Heart left ventricle (tissue), 16 donors: ENCODE data around the gene FBXO36. TPM values are rescaled to one million over a fixed set of nuclear protein-coding genes. Genes with fewer than 3 reads are reported as not detected.

Experiments used
- ATAC-seq, 4 donors: fragments of 200-7000 bp; cut with Tn5 transposase; one replicate each; pipeline ENCODE4 v1.9.1; 2020 to 2022; ENCODE audit warnings: moderate library complexity in 4 of 4, mild to moderate bottlenecking in 3 of 4, moderate number of reproducible peaks in 1 of 4
- DNase-seq, 5 donors: peaks; one replicate each; pipeline ENCODE4 v3.0.0-alpha.2; 2020
- H3K27ac ChIP-seq, 12 donors: fragments of 200-600 bp; sonication (generic) in 4 of 12; one replicate each; pipeline versions ENCODE4 v1.5.0 to v1.8.0; 2016 to 2022; ENCODE audit warnings: mild to moderate bottlenecking in 2 of 12
- H3K27me3 ChIP-seq, 9 donors: fragments of 200-600 bp; sonication (generic) in 2 of 9; one replicate each; pipeline versions ENCODE4 v1.5.1 to v1.8.0; 2016 to 2022; ENCODE audit warnings: mild to moderate bottlenecking in 3 of 9
- H3K36me3 ChIP-seq, 9 donors: fragments of 200-600 bp; sonication (generic) in 2 of 9; one replicate each; pipeline versions ENCODE4 v1.5.0 to v1.8.0; 2018 to 2022; ENCODE audit warnings: mild to moderate bottlenecking in 2 of 9
- H3K4me1 ChIP-seq, 12 donors: fragments of 200-600 bp; sonication (generic) in 4 of 12; one replicate each; pipeline versions ENCODE4 v1.5.0 to v1.8.0; 2016 to 2022; ENCODE audit warnings: mild to moderate bottlenecking in 3 of 12
- H3K4me3 ChIP-seq, 12 donors: fragments of 200-600 bp; sonication (generic) in 4 of 12; one replicate each; pipeline versions ENCODE4 v1.5.0 to v1.8.0; 2017 to 2022; ENCODE audit warnings: mild to moderate bottlenecking in 9 of 12, moderate library complexity in 4 of 12
- H3K9me3 ChIP-seq, 12 donors: fragments of 200-600 bp; sonication (generic) in 4 of 12; one replicate each; pipeline versions ENCODE4 v1.5.0 to v1.8.0; 2016 to 2022; ENCODE audit warnings: mild to moderate bottlenecking in 1 of 12
- POLR2A ChIP-seq, 2 donors: fragments of 450-650 bp; IDR thresholded peaks; one replicate each; pipeline ENCODE4 v1.6.1; 2017; ENCODE audit warnings: antibody characterized with exemption in 2 of 2, mild to moderate bottlenecking in 2 of 2, moderate library complexity in 2 of 2
- WGBS, 4 donors: extraction: QIAGEN DNeasy Blood & Tissue Kit in 2 of 4; methylation state at CpG; one replicate each; pipeline versions ENCODE4 v1.1.5 to v1.1.7; 2013 to 2018; 5-methylcytosine and 5-hydroxymethylcytosine counted together
- intact Hi-C, 10 donors: fragments of 100-400 bp; cut with DNase I; formaldehyde crosslinking; loops; one replicate each; pipeline versions ENCODE4 v1.11.1 to v1.14.2; 2022
- polyA plus RNA-seq, 2 donors: library from polyadenylated mRNA; stranded (reverse); fragments of 200-250 nt; gene quantifications; one replicate each; pipeline ENCODE4 v1.2.3, GENCODE V29; 2013
- total RNA-seq, 9 donors: library from RNA; depleted of rRNA in 2 of 9; stranded (reverse); fragments of >200 nt in 2 of 9; fragmentation: NEBNext Ultra II Directional in 3 of 9; extraction: Animal tissue kit (Norgen Biotek cat#: 25700) in 3 of 9; gene quantifications; one replicate each; pipeline versions ENCODE4 v1.1.0 to v1.2.4, GENCODE V29; 2016 to 2023
- TF ChIP-seq, protein P1 (sequence below), 12 donors: fragments of 200-600 bp; sonication (generic) in 4 of 12; IDR thresholded peaks; one replicate each; pipeline versions ENCODE4 v1.5.0 to v1.8.0; 2018 to 2022; ENCODE audit warnings: antibody characterized with exemption in 12 of 12, mild to moderate bottlenecking in 5 of 12
- donor health status: ischemic (EF 13 %, LVEDD 7.1; RV severe dilation, severe dysfunction).
- donor health status: healthy with polysubstance abuse.
- donor health status: DM: no; HTN: yes; CAD: no.
- donor health status: DM: no; HTN: no; CAD: no.
- donor health status: ischemic (EF 25% LVEDD 6.9; RV normal size, moderate dysfunction).
- donor health status: ischemic (EF 25% LVEDD 5.7; RV mildly dilated, moderate dysfunction).
- donor health status: healthy.
- donor health status: DM: yes; HTN: yes; CAD: no.
- donor health status: ischemic (EF 35%, LVEDD 5.7; RV mildly dilated, moderate dysfunction).
- donor health status: nonischemic (EF 11% LVEDD 7.7; RV severe dilation, severe dysfunction).
- donor health status: DM: yes; HTN: yes; CAD: no.
- donor health status: PGD.
- donor health status: ischemic (EF 29% LVEDD 5.4; RV normal size, mild dysfunction).
- donor health status: nonischemic (EF 23%, LVEDD 6.1; RV moderate dilation, normal function).

Gene FBXO36
- total and polyA plus RNA-seq, 11 donors = 0.23 to 1.9 (median 1.1) TPM

DNA sequence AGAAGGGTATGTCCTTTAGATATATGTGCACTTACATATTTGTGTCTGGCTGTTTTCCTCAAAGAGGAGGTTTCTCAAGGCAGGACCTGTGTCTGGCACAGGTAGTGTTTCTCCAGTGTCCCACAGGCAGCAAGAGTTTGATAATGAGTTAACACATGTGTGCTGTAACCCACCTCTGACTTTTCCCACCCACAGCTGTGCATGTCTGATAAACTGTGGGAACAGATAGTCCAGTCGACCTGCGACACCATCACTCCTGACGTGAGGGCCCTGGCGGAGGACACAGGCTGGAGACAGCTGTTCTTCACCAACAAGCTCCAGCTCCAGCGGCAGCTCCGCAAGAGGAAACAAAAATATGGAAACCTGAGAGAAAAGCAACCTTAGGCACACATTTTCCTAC is 88.2 kb downstream of the FBXO36 start:
- WGBS, 4 donors = 77 to 87% (median 85%) methylated on average over 5 to 6 of the region's 6 CpGs
- H3K27me3 ChIP-seq = no peaks in the 10 kb centered on the region
- H3K4me1 ChIP-seq = peaks cover 0 to 9% (median 2%) of the 10 kb centered on the region in 12 donors
- DNase-seq = no peak
- H3K9me3 ChIP-seq = no peaks in the 10 kb centered on the region
- no peak for ATAC-seq
- no peak overlapping the region for H3K4me3 ChIP-seq
- intact Hi-C loops = no loop called here
- H3K36me3 ChIP-seq = no peaks in the 10 kb centered on the region
- TF ChIP-seq POLR2A (IDR thresholded peaks at IDR 0.05) = no peak
- TF ChIP-seq, protein P1, sequence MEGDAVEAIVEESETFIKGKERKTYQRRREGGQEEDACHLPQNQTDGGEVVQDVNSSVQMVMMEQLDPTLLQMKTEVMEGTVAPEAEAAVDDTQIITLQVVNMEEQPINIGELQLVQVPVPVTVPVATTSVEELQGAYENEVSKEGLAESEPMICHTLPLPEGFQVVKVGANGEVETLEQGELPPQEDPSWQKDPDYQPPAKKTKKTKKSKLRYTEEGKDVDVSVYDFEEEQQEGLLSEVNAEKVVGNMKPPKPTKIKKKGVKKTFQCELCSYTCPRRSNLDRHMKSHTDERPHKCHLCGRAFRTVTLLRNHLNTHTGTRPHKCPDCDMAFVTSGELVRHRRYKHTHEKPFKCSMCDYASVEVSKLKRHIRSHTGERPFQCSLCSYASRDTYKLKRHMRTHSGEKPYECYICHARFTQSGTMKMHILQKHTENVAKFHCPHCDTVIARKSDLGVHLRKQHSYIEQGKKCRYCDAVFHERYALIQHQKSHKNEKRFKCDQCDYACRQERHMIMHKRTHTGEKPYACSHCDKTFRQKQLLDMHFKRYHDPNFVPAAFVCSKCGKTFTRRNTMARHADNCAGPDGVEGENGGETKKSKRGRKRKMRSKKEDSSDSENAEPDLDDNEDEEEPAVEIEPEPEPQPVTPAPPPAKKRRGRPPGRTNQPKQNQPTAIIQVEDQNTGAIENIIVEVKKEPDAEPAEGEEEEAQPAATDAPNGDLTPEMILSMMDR (IDR thresholded peaks at IDR 0.05) = no peak
- H3K27ac ChIP-seq = no peak overlapping the region

DNA sequence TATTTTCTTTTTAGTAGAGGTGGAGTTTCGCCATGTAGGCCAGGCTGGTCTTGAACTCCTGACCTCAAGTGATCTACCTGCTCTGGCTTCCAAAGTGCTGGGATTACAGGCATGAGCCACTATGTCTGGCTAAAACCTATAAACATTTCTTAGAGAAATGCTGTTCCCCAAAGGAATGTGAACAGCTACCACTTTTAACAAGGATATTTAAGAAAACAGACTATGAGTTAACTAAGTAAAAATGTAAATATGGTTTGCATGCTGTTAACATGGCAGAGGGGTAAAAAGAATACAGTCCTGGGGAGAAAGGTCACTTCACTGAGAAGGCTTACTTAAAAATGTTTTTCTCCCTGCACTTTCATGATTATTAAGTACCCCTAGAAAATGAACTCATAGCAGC is 89.3 kb downstream of the FBXO36 start:
- no peak overlapping the region for H3K27ac ChIP-seq
- ATAC-seq (no peak), DNase-seq (no peak)
- no peaks in the 10 kb centered on the region for H3K36me3 ChIP-seq
- no peak overlapping the region for H3K4me3 ChIP-seq
- WGBS, 4 donors = 90 to 100% (median 97%) methylated on average over 1 of the region's 1 CpG
- TF ChIP-seq, protein P1 (IDR thresholded peaks at IDR 0.05) = no peak
- no peak for TF ChIP-seq POLR2A (IDR thresholded peaks at IDR 0.05)
- H3K27me3 ChIP-seq = no peaks in the 10 kb centered on the region
- H3K9me3 ChIP-seq = no peaks in the 10 kb centered on the region
- peaks cover 0 to 9% (median 2%) of the 10 kb centered on the region in 12 donors for H3K4me1 ChIP-seq
- intact Hi-C loops = no loop called here

DNA sequence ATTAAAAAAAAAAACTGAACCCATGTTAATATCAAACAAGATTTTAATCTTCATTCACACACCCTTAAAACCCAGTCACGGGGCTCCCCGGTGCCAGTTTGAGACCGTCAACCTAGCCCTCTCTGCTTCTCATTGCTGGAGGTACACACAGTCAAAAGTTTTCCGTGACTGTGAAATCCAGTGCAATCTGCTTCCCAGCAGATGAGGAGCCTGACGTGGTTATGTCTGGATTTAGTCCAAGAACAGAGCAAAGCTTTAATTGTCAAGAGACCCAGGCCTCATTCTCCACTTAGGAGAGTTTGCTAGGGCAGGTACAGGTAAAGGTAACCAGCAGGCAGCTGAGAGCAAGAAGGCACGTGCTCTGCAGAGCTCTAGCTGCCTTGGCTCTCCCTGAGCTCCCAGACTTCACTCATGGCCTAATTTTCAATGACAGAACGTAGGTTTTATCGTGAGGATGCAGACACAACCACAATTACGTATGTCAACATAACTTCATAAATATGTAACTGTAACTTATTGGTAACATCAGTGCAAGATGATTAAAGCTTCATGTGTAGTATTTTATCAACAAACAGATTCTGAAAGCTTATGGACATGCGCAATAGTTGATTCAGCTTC is 90.1 kb downstream of the FBXO36 start:
- Histone ChIP-seq H3K36me3 (no peaks in the 10 kb centered on the region), H3K4me3 (no peak overlapping the region), H3K27ac (no peak overlapping the region), H3K9me3 (no peaks in the 10 kb centered on the region), H3K27me3 (no peaks in the 10 kb centered on the region), H3K4me1 (peaks cover 0 to 9% (median 2%) of the 10 kb centered on the region in 12 donors)
- no peak for TF ChIP-seq POLR2A (IDR thresholded peaks at IDR 0.05)
- TF ChIP-seq, protein P1 (IDR thresholded peaks at IDR 0.05) = no peak
- DNase-seq (no peak), ATAC-seq (no peak)
- 90 to 93% (median 91%) methylated on average over 10 of the region's 10 CpGs for WGBS, 4 donors
- intact Hi-C loops = no loop called here

DNA sequence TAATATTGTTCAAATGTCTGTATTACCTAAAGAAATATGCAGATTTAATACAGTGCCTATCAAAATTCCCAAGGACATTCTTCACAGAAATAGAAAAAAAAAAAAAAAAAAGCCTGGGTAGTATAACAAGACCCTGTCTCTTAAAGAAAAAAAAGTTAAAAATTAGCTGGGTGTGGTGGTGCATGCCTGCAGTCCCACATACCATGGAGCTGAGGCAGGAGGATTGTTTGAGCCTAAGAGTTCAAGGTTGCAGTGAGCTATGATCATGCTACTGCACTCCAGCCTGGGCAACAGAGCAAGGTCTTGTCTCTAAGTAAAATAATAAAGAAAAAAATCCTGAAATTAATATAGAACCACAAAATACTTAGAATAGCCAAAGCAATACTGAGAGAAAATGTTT is 94.5 kb downstream of the FBXO36 start:
- TF ChIP-seq, protein P1 (IDR thresholded peaks at IDR 0.05) = no peak
- no peak for TF ChIP-seq POLR2A (IDR thresholded peaks at IDR 0.05)
- ATAC-seq (no peak), DNase-seq (no peak)
- no peak overlapping the region for H3K27ac ChIP-seq
- H3K36me3 ChIP-seq = no peaks in the 10 kb centered on the region
- intact Hi-C loops = no loop called here
- no peak overlapping the region for H3K4me3 ChIP-seq
- H3K9me3 ChIP-seq = no peaks in the 10 kb centered on the region
- no peaks in the 10 kb centered on the region for H3K4me1 ChIP-seq
- no peaks in the 10 kb centered on the region for H3K27me3 ChIP-seq
